MM.1S (cell line): ENCODE data around the gene ATP2A2.

Experiments
- EZH2 ChIP-seq: fragments of 300-600 bp; sonication (generic); optimal IDR thresholded peaks from 2 replicates; pipeline ENCODE3; 2017; ENCODE audit warnings: low read depth, mild to moderate bottlenecking, antibody characterized with exemption, low read length, mixed read lengths
- TF ChIP-seq, protein P1 (sequence below): fragments of 300-600 bp; sonication (generic); IDR thresholded peaks from 2 replicates; pipeline ENCODE4 v1.5.1; 2016; ENCODE audit warnings: antibody characterized with exemption, low read length, mixed read lengths

DNA sequence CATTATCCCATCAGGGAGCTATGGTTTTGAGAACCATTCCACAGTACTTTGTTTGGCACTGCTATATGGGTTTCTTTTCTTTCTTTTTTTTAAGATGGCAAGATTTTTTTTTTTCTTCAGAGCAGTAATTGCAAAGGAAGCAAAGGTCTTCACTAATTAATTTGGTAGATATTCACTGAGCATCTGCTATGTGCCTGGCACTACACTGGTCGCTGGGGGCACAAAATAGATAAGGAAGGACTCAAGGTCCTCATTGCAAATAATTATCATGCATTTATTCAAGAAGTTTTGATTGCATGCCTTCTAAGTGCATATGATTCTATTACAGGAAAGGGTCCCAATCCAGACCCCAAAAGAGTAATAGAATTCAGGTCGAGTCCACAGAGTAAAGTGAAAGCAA lies 10.0 kb upstream of the ATP2A2 start:
- no peak for TF ChIP-seq EZH2
- TF ChIP-seq, protein P1, sequence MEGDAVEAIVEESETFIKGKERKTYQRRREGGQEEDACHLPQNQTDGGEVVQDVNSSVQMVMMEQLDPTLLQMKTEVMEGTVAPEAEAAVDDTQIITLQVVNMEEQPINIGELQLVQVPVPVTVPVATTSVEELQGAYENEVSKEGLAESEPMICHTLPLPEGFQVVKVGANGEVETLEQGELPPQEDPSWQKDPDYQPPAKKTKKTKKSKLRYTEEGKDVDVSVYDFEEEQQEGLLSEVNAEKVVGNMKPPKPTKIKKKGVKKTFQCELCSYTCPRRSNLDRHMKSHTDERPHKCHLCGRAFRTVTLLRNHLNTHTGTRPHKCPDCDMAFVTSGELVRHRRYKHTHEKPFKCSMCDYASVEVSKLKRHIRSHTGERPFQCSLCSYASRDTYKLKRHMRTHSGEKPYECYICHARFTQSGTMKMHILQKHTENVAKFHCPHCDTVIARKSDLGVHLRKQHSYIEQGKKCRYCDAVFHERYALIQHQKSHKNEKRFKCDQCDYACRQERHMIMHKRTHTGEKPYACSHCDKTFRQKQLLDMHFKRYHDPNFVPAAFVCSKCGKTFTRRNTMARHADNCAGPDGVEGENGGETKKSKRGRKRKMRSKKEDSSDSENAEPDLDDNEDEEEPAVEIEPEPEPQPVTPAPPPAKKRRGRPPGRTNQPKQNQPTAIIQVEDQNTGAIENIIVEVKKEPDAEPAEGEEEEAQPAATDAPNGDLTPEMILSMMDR = no peak
